D721Med (cell line): ENCODE data around the gene NUDT17.
"Not testable (repeated sequence)": the region's sequence is repeated elsewhere in the genome, so short reads cannot be mapped to it uniquely, and the experiment has no call there.

Experiments used
- DNase-seq: peaks from one replicate; pipeline ENCODE4 v3.0.0; 2011; ENCODE audit warnings: low spot score; ENCODE audit not compliant: insufficient read length
- FAIRE-seq: peaks from 2 replicates; lab custom pipeline; 2011; peaks lifted over from hg19 to GRCh38; lab: Jason Lieb, UNC
- TF ChIP-seq, protein P1 (sequence below): IDR thresholded peaks from 2 replicates; pipeline ENCODE4 v1.5.1; 2012; ENCODE audit warnings: mild to moderate bottlenecking, control low read depth; ENCODE audit not compliant: insufficient read depth; ENCODE audit errors: missing control alignments

The NUDT17 gene

DNA sequence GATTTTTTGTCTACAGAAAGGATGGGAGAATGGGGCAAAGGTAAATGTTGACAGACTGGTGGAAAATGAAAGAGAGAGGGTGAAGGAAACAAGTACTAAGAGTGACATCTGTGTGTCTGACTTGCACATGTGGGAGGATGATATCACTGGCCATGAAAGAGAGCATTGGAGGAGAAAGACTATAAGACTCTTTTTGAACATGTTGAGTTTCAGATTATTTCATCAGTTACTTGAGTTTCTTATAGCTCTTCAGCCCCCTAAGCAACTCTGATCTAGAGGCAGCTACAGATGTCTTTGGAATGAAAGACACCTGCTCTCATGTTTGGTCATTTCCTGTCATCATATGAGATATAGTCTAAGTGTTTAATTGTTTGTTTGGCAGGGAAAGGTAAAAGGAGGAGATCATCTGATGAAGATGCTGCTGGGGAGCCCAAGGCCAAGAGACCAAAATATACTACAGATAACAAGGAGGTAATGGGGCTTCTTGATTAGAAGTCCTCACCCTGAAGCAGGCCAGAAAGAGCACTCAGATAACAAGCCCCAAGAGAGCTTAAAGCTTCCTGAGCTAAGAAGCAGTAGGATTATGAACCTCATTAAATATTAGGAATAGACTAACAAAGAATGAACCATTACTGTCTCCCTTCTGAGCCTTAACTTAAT is 16.9 kb upstream of the NUDT17 start:
- FAIRE-seq (peak; percentile 72), DNase-seq (no peak)
- TF ChIP-seq, protein P1, sequence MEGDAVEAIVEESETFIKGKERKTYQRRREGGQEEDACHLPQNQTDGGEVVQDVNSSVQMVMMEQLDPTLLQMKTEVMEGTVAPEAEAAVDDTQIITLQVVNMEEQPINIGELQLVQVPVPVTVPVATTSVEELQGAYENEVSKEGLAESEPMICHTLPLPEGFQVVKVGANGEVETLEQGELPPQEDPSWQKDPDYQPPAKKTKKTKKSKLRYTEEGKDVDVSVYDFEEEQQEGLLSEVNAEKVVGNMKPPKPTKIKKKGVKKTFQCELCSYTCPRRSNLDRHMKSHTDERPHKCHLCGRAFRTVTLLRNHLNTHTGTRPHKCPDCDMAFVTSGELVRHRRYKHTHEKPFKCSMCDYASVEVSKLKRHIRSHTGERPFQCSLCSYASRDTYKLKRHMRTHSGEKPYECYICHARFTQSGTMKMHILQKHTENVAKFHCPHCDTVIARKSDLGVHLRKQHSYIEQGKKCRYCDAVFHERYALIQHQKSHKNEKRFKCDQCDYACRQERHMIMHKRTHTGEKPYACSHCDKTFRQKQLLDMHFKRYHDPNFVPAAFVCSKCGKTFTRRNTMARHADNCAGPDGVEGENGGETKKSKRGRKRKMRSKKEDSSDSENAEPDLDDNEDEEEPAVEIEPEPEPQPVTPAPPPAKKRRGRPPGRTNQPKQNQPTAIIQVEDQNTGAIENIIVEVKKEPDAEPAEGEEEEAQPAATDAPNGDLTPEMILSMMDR = no peak

DNA sequence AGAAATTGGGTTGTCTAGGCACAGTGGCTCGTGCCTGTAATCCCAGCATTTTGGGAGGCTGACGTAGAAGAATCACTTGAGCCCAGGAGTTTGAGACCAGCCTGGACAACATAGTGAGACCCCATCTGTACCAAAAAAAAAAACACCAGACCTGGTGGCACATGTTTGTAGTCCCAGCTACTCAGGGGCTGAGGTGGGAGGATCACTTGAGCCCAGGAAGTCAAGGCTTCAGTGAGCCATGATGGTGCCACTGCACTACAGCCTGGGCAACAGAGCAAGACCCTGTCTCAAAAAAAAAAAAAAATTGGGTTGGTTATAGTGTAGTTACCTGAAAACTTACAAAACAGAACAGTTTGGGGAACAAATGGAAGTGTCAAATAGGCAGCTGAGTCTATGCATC is 14.6 kb upstream of the NUDT17 start:
- not testable (repeated sequence) for FAIRE-seq

DNA sequence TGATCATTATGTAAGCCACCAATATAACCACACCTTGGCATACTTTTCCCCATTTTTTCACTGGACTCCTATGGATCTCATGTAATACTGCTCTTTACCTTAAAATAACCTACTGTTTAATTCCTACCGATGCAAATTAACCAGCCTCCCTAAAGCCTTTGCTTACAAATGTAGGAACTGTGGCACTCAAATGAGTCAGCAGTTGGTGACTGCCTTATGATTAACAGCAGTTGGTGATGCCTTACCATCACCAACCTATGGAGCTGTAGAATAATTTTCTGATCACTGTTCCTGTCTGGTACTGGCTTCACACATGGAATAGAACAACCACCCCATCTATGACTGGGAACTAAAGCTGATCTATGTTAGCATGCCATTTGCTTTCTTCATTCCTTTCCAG is 7.8 kb upstream of the NUDT17 start:
- no peak for DNase-seq
- TF ChIP-seq, protein P1 = no peak
- FAIRE-seq = no peak

More for the DNA sequence above, 14.6 kb upstream of the NUDT17 start:
- DNase-seq = not testable (repeated sequence)

DNA sequence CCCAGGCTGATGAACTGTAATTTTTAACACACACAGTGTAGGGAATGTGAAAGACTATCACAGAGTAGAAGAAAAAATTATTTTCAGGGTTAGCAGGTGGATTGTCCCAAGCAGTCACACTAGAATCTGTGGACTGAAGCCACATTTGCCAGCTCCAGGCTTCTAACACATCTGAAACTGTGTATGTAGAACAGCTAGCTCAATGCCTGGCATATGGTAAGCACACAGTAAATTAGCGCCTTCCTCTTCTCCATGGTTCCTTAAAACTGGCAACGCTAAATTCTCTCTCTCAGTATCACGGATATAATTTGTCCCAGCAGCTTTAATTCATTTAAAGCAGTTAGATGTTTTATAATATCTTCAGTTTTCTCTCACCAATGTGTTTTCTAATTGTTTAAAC is 2.4 kb upstream of the NUDT17 start:
- FAIRE-seq = no peak
- TF ChIP-seq, protein P1 = no peak
- no peak for DNase-seq

DNA sequence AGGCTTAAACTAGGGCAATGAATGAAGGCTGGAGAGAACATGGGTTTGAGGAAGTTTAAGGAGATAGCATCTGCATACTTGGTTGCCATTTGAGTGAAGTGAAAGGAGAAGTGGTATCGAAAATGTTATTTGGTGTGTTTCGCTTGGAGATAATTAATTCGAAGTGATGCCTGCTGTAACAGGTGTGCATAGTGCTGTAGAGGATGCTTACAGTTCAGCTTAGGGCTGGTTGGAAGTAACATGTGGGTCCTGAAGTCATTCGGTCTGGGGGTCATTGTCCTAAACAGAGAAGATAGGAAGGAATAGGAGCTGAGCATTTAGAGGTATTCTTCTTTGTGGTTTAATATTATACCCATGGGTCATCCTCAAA is 301 bp upstream of the NUDT17 start:
- DNase-seq (no peak), FAIRE-seq (no peak)
- TF ChIP-seq, protein P1 = no peak

DNA sequence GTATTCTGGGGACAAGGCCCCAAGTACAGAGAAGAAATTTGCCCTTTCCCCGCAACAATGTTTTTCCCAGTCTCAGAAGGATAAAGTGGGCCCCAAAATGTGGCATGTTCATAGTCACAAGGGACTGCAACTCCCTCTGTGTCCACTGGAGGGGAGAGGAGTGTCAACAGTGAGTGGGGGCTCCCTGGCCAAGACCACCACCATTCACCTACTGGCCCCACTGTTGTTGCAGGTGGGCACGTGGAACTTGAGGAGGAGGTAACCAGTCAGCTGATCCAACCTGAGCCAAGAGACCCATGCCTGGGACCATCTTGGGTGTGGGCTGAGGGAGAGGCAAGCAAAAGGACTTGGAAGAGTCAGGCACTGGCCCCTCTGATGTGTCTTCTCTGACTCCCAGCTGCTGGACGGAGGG is 777 bp downstream of the NUDT17 start:
- TF ChIP-seq, protein P1 = peak; percentile 29
- FAIRE-seq (no peak), DNase-seq (no peak)

DNA sequence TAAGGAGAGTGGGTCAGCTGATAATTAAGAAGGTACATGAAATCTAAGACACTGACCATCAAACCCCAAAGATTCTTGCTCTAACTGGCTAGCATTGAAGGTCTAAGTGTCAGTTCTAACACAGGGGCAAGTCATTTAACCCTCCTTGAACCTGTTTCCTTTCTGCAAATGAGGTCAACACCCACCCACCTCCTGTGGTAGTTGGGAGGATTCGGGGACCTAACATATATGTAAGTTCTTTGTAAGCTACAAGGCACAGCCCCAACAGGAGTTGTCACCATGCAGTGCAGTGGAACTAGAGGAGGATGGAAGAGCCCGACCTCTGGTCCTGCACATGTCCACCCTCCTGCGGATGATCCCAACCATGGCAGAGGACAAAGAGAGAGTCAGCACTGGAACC is 2.4 kb downstream of the NUDT17 start:
- TF ChIP-seq, protein P1 = no peak
- DNase-seq (no peak), FAIRE-seq (no peak)
